Glutamatergic neuron (in vitro differentiated cells): ENCODE results near the gene KIF15. TPM values are rescaled to one million over a fixed set of nuclear protein-coding genes. Genes with fewer than 3 reads are reported as not detected.

Experiments used
- DNase-seq: peaks from one replicate; pipeline ENCODE4 v3.0.0; 2022
- H3K27ac Mint-ChIP-seq: one replicate; pipeline ENCODE4 v1.8.0; 2020; ENCODE audit warnings: mild to moderate bottlenecking, mixed read lengths, inconsistent platforms; ENCODE audit not compliant: unreplicated experiment
- H3K27me3 Mint-ChIP-seq: one replicate; pipeline ENCODE4 v1.8.0; 2020; ENCODE audit warnings: mild to moderate bottlenecking, moderate library complexity, mixed read lengths, inconsistent platforms; ENCODE audit not compliant: unreplicated experiment
- H3K36me3 Mint-ChIP-seq: one replicate; pipeline ENCODE4 v1.8.0; 2020; ENCODE audit warnings: mild to moderate bottlenecking, mixed read lengths, inconsistent platforms; ENCODE audit not compliant: unreplicated experiment
- H3K4me1 Mint-ChIP-seq: one replicate; pipeline ENCODE4 v1.8.0; 2020; ENCODE audit warnings: mild to moderate bottlenecking, low read depth, mixed read lengths, inconsistent platforms; ENCODE audit not compliant: unreplicated experiment
- H3K4me3 Mint-ChIP-seq: one replicate; pipeline ENCODE4 v1.8.0; 2020; ENCODE audit warnings: mild to moderate bottlenecking, mixed read lengths, inconsistent platforms; ENCODE audit not compliant: unreplicated experiment
- H3K9me3 Mint-ChIP-seq: one replicate; pipeline ENCODE4 v1.8.0; 2020; ENCODE audit warnings: mild to moderate bottlenecking, moderate library complexity, mixed read lengths, inconsistent platforms; ENCODE audit not compliant: unreplicated experiment
- total RNA-seq: library from RNA; stranded (reverse); fragmentation: NEBNext Ultra II Directional; extraction: Animal tissue kit (Norgen Biotek cat#: 25700); gene quantifications from one replicate; pipeline ENCODE4 v1.2.1, GENCODE V29; 2021; ENCODE audit not compliant: unreplicated experiment
- TF ChIP-seq, protein P1 (sequence below): fragments of 200-600 bp; sonication (generic); IDR thresholded peaks from one replicate; pipeline ENCODE4 v1.5.0; 2021; ENCODE audit not compliant: partially characterized antibody, unreplicated experiment

Gene KIF15
- total RNA-seq, 1 donor from 2014 or later = 5.8 TPM

DNA sequence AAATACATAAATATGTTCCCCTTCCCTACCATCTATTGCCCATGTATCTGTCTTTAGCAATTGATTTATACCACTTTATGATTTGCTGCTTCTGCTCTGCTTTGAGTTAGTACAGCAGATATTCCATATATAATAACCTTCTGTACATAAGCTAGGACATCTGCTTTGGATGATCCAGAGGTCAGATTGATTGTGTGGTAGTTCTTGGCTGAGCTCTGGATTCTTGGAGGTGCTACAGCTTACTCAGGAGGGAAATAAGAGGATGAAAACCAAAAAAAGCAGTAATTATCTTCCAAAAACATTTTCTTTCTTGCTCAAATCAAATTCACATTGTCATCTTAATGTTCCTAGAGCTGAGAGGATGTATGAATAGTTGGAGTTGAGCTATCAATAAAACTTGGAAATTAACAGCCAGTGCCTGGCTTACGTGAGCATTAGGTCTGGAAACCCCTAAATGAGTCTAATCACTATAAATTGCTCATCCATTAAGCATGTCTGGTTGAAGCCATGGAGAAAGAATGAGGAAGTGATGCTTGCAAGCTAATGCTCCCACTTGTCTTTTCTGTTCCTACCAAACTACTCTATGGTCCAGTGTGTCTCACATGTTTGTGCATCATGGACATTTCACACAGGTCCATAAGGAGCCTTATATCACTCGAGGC lies 63.8 kb downstream of the KIF15 start:
- H3K36me3 Mint-ChIP-seq = peaks cover 19% of the 10 kb centered on the region
- H3K27me3 Mint-ChIP-seq = no peaks in the 10 kb centered on the region
- no peak overlapping the region for H3K4me3 Mint-ChIP-seq
- H3K4me1 Mint-ChIP-seq = no peaks in the 10 kb centered on the region
- H3K27ac Mint-ChIP-seq = no peak overlapping the region
- H3K9me3 Mint-ChIP-seq = peaks cover 8% of the 10 kb centered on the region
- TF ChIP-seq, protein P1, sequence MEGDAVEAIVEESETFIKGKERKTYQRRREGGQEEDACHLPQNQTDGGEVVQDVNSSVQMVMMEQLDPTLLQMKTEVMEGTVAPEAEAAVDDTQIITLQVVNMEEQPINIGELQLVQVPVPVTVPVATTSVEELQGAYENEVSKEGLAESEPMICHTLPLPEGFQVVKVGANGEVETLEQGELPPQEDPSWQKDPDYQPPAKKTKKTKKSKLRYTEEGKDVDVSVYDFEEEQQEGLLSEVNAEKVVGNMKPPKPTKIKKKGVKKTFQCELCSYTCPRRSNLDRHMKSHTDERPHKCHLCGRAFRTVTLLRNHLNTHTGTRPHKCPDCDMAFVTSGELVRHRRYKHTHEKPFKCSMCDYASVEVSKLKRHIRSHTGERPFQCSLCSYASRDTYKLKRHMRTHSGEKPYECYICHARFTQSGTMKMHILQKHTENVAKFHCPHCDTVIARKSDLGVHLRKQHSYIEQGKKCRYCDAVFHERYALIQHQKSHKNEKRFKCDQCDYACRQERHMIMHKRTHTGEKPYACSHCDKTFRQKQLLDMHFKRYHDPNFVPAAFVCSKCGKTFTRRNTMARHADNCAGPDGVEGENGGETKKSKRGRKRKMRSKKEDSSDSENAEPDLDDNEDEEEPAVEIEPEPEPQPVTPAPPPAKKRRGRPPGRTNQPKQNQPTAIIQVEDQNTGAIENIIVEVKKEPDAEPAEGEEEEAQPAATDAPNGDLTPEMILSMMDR = no peak
- DNase-seq = no peak

DNA sequence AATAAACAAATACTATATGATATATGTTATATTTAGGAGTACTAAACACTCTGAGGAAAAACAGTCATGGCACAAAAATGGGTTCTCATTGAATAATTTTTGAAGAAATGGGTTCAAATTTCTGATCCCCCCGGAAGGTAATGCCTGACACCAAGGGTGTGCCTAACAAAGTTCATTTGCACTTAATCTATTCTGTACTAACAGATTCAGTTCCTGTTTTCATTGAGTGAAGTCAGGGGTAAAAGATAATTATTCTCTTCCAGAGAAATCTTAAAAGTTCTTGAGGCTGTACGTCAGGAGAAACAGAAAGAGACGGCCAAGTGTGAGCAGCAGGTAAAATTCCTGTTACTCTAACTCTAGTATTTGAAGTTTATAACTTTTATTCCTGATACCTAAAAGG lies 65.6 kb downstream of the KIF15 start:
- Mint-ChIP-seq H3K9me3 (peaks cover 4% of the 10 kb centered on the region), H3K36me3 (peaks cover 14% of the 10 kb centered on the region), H3K4me1 (no peaks in the 10 kb centered on the region), H3K27ac (no peak overlapping the region), H3K27me3 (no peaks in the 10 kb centered on the region), H3K4me3 (no peak overlapping the region)
- TF ChIP-seq, protein P1 = no peak
- no peak for DNase-seq

DNA sequence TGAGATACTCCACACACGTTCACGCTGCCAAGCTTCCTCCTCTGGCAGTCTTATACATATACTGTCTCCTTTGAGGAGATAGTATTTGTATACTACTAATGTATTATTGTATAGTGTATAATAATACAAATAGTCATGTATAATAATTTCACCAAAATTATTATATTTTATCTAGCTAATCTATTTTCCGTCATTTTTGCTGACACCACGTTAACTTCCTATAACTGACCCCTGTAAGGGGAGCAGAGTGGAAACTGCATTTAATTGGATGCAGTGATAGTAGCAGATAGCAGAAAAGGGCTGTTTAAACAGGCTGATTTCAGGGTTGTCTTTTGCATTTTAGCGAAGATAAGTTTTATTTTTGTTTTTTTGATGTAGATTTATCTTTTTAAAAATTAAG lies 69.6 kb downstream of the KIF15 start:
- Mint-ChIP-seq H3K27ac (no peak overlapping the region), H3K9me3 (no peaks in the 10 kb centered on the region), H3K36me3 (peaks cover 5% of the 10 kb centered on the region), H3K27me3 (no peaks in the 10 kb centered on the region), H3K4me1 (no peaks in the 10 kb centered on the region), H3K4me3 (no peak overlapping the region)
- DNase-seq = no peak
- TF ChIP-seq, protein P1 = no peak

DNA sequence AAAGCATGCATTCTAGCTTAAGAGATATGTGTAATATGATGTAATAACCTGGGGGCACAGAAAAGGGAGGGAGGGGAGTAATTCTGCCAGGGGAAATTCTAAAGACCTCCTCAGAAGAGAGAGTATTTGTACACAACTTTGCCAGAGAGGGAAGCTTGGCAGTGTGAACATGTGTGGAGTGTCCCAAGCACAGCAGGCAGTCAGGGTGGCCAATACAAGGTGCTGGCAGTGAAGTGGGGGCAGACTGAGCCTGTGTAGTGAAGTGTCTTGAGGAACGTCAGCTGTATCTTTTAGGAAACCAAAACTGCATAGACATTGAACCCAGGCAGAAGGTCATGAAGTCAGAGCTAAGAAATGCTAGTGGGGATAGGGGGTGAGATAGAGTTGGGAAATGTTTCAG lies 70.4 kb downstream of the KIF15 start:
- peaks cover 12% of the 10 kb centered on the region for H3K36me3 Mint-ChIP-seq
- no peak overlapping the region for H3K27ac Mint-ChIP-seq
- TF ChIP-seq, protein P1 = no peak

DNA sequence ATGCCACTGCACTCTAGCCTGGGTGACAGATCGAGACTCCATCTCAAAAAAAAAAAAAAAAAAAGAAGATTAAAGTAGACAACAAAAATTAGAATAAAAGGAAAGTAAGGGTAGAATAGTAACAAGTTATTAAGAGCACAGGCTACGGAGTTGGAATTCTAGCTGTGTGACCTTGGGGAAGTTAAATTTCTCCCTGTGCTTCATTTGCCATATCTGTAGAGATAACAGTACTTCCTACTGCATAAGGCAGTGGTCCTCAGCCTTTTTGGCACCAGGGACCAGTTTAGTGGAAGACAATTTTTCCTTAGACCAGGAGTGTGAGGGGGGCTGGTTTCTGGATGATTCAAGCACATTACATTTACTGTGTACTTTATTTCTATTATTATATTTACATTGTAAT lies 71.4 kb downstream of the KIF15 start:
- H3K4me1 Mint-ChIP-seq = no peaks in the 10 kb centered on the region
- TF ChIP-seq, protein P1 = no peak
- no peak overlapping the region for H3K4me3 Mint-ChIP-seq
- H3K27ac Mint-ChIP-seq = no peak overlapping the region
- DNase-seq = no peak
- H3K36me3 Mint-ChIP-seq = peaks cover 14% of the 10 kb centered on the region
- H3K27me3 Mint-ChIP-seq = no peaks in the 10 kb centered on the region
- no peaks in the 10 kb centered on the region for H3K9me3 Mint-ChIP-seq

More for the DNA sequence above, 70.4 kb downstream of the KIF15 start:
- Mint-ChIP-seq H3K9me3 (no peaks in the 10 kb centered on the region), H3K27me3 (no peaks in the 10 kb centered on the region), H3K4me3 (no peak overlapping the region), H3K4me1 (no peaks in the 10 kb centered on the region)
- DNase-seq = no peak
